Measurements from ENCODE around the gene TNNI3K. TPM values are rescaled to one million over a fixed set of nuclear protein-coding genes. Genes with fewer than 3 reads are reported as not detected.
"Not testable (repeated sequence)": the region's sequence is repeated elsewhere in the genome, so short reads cannot be mapped to it uniquely, and the experiment has no call there.

The TNNI3K gene
- polyA plus RNA-seq, 1 experiment: 1.1 TPM

DNA sequence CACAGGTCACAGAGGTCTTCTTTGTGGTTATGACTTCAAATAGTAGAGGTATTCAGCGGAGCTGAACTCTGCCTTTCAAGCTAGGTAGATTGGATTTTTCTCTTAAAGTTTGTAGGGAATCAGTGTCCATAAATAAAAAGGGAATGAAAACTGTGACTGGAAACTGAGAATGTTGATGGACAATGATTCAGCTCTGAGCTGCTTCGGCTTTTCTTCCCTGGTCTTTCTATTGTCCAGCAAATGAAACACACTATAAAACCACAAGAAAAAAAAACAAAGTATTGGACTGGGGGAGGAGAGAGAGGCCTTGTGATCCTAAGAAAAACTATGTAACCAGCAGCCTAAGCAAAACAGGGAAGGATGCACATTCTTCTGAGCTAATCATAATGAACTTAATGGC, 11.1 kb downstream of the TNNI3K start:
- Histone ChIP-seq H3K27me3 (ENCODE audit: control insufficient read depth, insufficient read depth, low read length) (no peaks in the 10 kb centered on the region), H3K9me3 (ENCODE audit: control insufficient read depth, insufficient read depth, low read length) (peaks cover 8% of the 10 kb centered on the region; the same call in 1 of the 2 replicates), H3K4me3 (ENCODE audit: low read depth, low read length) (no peak overlapping the region), H3K27ac (ENCODE audit: low read depth, low read length) (no peak overlapping the region)
- POLR2A ChIA-PET: interaction anchor here (0.7 kb wide), 1 partner anchor 849 kb away, joined by 3 read pairs; no protein-coding TSS in a partner anchor
- CTCF ChIA-PET: interaction anchor here (0.9 to 1.9 kb wide), 2 partner anchors 28 to 222 kb away, joined by 3 to 7 read pairs; no protein-coding TSS in a partner anchor
- no peak for DNase-seq (ENCODE audit: low read depth, low spot score)
- TF ChIP-seq, protein P1, sequence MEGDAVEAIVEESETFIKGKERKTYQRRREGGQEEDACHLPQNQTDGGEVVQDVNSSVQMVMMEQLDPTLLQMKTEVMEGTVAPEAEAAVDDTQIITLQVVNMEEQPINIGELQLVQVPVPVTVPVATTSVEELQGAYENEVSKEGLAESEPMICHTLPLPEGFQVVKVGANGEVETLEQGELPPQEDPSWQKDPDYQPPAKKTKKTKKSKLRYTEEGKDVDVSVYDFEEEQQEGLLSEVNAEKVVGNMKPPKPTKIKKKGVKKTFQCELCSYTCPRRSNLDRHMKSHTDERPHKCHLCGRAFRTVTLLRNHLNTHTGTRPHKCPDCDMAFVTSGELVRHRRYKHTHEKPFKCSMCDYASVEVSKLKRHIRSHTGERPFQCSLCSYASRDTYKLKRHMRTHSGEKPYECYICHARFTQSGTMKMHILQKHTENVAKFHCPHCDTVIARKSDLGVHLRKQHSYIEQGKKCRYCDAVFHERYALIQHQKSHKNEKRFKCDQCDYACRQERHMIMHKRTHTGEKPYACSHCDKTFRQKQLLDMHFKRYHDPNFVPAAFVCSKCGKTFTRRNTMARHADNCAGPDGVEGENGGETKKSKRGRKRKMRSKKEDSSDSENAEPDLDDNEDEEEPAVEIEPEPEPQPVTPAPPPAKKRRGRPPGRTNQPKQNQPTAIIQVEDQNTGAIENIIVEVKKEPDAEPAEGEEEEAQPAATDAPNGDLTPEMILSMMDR (IDR thresholded peaks at IDR 0.05; ENCODE audit: low read depth, low read length): no peak

DNA sequence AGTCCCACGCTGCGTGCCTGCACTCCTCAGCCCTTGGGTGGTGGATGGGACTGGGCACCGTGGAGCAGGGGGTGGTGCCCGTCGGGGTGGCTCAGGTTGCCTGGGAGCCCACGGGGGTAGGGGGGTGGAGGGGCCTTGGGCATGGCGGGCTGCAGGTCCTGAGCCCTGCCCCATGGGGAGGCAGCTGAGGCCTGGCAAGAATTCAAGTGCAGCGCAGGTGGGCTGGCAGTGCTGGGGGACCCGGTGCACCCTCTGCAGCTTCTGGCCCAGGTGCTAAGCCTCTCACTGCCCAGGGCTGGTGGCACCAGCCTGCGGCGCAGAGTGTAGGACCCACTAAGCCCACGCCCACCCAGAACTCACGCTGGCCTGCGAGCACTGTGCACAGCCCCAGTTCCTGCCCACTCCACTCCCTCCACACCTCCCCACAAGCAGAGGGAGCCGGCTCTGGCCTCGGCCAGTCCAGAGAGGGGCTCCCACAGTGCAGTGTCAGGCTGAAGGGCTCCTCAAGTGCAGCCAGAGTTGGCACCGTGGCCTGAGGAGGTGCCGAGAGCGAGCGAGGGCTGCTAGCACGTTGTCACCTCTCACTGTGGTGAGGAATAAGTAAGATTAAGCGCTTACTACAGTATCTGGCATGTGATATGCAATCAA, 12.8 kb downstream of the TNNI3K start:
- H3K9me3 ChIP-seq (ENCODE audit: control insufficient read depth, insufficient read depth, low read length): peaks cover 8% of the 10 kb centered on the region; the same call in 1 of the 2 replicates
- POLR2A ChIA-PET: no interaction called here
- H3K27ac ChIP-seq (ENCODE audit: low read depth, low read length): no peak overlapping the region
- H3K27me3 ChIP-seq (ENCODE audit: control insufficient read depth, insufficient read depth, low read length): no peaks in the 10 kb centered on the region
- H3K4me3 ChIP-seq (ENCODE audit: low read depth, low read length): no peak overlapping the region
- CTCF ChIA-PET: no interaction called here
- no peak for DNase-seq (ENCODE audit: low read depth, low spot score)
- TF ChIP-seq, protein P1 (IDR thresholded peaks at IDR 0.05; ENCODE audit: low read depth, low read length): no peak

DNA sequence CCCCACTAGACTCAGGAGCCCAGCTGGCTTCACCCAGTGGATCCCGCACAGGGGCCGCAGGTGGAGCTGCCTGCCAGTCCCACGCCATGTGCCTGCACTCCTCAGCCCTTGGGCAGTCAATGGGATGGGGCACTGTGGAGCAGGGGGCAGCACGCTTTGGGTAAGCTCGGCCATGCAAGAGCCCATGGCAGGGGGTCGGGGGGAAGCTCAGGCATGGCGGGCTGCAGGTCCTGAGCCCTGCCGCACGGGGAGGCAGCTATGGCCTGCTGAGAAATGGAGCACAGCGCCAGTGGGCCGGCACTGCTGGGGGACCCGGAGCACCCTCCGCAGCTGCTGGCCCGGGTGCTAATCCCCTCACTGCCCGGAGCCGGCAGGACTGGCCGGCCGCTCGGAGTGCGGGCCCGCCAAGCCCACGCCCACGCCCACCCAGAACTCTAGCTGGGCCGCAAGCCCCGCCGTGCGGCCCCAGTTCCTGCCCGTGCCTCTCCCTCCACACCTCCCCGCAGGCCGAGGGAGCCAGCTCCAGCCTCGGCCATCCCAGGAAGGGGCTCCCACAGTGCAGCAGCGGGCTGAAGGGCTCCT, 18.1 kb downstream of the TNNI3K start:
- POLR2A ChIA-PET; H3K27me3 ChIP-seq (ENCODE audit: control insufficient read depth, insufficient read depth, low read length); H3K9me3 ChIP-seq (ENCODE audit: control insufficient read depth, insufficient read depth, low read length); H3K27ac ChIP-seq (ENCODE audit: low read depth, low read length); DNase-seq (ENCODE audit: low read depth, low spot score); H3K4me3 ChIP-seq (ENCODE audit: low read depth, low read length): not testable (repeated sequence)
- CTCF ChIA-PET: interaction anchor here (1.1 kb wide), 1 partner anchor 215 kb away, joined by 3 read pairs; no protein-coding TSS in a partner anchor

DNA sequence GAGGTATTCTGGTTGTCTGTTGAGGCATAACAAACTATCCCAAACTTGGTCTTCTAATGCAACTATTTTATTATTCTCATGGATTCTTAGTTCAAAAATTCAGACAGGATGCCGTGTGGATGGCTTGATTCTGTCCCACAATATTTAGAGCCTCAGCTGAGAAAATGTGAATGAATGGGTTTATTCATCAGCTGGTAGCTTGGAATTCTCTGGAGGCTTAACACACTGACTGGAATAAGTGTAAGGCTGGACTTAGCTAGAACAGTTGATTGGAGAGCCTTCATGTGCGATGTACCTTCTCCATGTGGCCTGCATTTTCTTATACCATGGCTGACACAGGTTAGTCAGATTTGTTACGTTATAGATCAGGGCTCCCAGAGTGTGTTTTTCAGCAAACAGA, 30.8 kb downstream of the TNNI3K start:
- TF ChIP-seq, protein P1 (IDR thresholded peaks at IDR 0.05; ENCODE audit: low read depth, low read length): no peak
- ChIA-PET POLR2A (no interaction called here), CTCF (interaction anchor here (0.6 kb wide), 1 partner anchor 325 kb away, joined by 3 read pairs; no protein-coding TSS in a partner anchor)
- Histone ChIP-seq H3K4me3 (ENCODE audit: low read depth, low read length) (no peak overlapping the region), H3K27me3 (ENCODE audit: control insufficient read depth, insufficient read depth, low read length) (no peaks in the 10 kb centered on the region), H3K27ac (ENCODE audit: low read depth, low read length) (no peak overlapping the region), H3K9me3 (ENCODE audit: control insufficient read depth, insufficient read depth, low read length) (no peaks in the 10 kb centered on the region)
- no peak for DNase-seq (ENCODE audit: low read depth, low spot score)

DNA sequence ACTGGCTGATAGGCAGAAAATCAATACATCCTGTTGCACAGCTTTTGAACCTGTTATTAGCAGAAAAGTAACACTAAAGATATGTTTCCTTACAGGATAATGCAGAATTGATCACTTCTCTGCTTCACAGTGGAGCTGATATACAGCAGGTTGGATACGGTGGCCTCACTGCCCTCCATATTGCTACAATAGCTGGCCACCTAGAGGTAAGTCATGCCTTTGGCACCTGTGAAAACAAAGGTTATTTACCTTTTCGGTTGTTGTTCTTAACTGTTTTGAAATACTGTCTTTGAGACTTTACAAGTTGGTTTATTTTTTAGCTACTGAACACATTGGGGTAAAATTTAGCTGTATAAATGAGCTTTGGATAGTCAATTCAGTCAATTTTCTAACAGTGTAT, 36.3 kb downstream of the TNNI3K start:
- POLR2A ChIA-PET: no interaction called here
- TF ChIP-seq, protein P1 (IDR thresholded peaks at IDR 0.05; ENCODE audit: low read depth, low read length): no peak
- Histone ChIP-seq H3K4me3 (ENCODE audit: low read depth, low read length) (no peak overlapping the region), H3K9me3 (ENCODE audit: control insufficient read depth, insufficient read depth, low read length) (no peaks in the 10 kb centered on the region), H3K27ac (ENCODE audit: low read depth, low read length) (no peak overlapping the region), H3K27me3 (ENCODE audit: control insufficient read depth, insufficient read depth, low read length) (no peaks in the 10 kb centered on the region)
- no peak for DNase-seq (ENCODE audit: low read depth, low spot score)
- CTCF ChIA-PET: no interaction called here
